NCI-H2171 (cell line): Measurements from ENCODE around the gene TBCB.
"Not testable (repeated sequence)": the region's sequence is repeated elsewhere in the genome, so short reads cannot be mapped to it uniquely, and the experiment has no call there.

Source experiments
- DNase-seq: peaks from one replicate; lab custom pipeline; 2025; lab: John Stamatoyannopoulos, UW

The TBCB gene

GRCh38 chr19:36173846-36174245 is 58.6 kb downstream of the TBCB start:
- not testable (repeated sequence) for DNase-seq
